ENCODE results near the gene SLC9C1. TPM values are rescaled to one million over a fixed set of nuclear protein-coding genes. Genes with fewer than 3 reads are reported as not detected.

The SLC9C1 gene
- total and polyA plus RNA-seq, 2 of the 13 experiments (the other 11 are each of a cell fraction or from before 2014, with no cell fraction given), result not detected

DNA sequence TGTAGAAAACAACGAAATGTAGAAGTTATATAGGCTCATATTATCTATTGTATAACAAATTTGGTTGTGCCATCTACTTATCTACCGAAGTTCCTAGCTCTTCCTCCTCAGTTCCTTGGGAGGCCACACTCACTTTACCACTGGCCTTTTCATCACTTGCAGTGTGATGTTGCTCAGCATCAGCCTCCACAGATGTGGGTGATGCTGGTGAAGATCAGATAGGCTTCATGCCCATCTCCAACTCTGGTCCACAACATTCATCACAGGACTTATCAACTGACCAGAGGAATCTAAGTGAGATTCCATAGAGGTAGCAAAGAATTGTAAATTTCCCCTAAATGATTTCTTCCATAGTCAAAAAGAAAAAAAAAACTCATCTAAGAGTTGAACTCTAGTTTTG is 47.4 kb upstream of the SLC9C1 start (continued):
- no peak for TF ChIP-seq ZNF564 (CRISPR knock-in tag; IDR thresholded peaks at IDR 0.05)
- no peak for TF ChIP-seq ZMYM4 (CRISPR knock-in tag; IDR thresholded peaks at IDR 0.05)
- TF ChIP-seq PHB2 (IDR thresholded peaks at IDR 0.05; ENCODE audit: partially characterized antibody), result no peak

GRCh38 chr3:112339609-112340008 is 45.6 kb upstream of the SLC9C1 start:
- Histone ChIP-seq H3K9ac (ENCODE audit: insufficient read depth, low read depth, low read length) (no peak overlapping the region), H3K4me1 (ENCODE audit: insufficient read depth, low read length) (no peaks in the 10 kb centered on the region), H4K20me1 (ENCODE audit: insufficient read depth, low read length) (no peaks in the 10 kb centered on the region), H3K4me2 (ENCODE audit: low read depth, low read length) (no peak overlapping the region), H3K36me3 (replicated peaks in 1 of 2; ENCODE audit: control insufficient read depth in 1 of 2, insufficient read depth in 2 of 2, low read length in 2 of 2) (no peaks in the 10 kb centered on the region), H3K9me3 (ENCODE audit: low read length) (no peaks in the 10 kb centered on the region), H3K27me3 (ENCODE audit: control insufficient read depth in 1 of 2, insufficient read depth in 2 of 2, low read length in 2 of 2) (peaks cover 0 to 4% of the 10 kb centered on the region in 2 experiments; a peak in 2 of 5 replicates), H2AFZ (ENCODE audit: low read length) (no peak overlapping the region), H3K79me2 (ENCODE audit: insufficient read depth, low read length) (no peaks in the 10 kb centered on the region), H3K4me3 (replicated peaks in 1 of 3; ENCODE audit: insufficient read depth in 1 of 3, low read depth in 2 of 3, low read length in 3 of 3) (no peak overlapping the region), H3K27ac (ENCODE audit: extremely low read length, insufficient read depth, low read length) (no peak overlapping the region)
- no peak for ATAC-seq
- no peak for DNase-seq (ENCODE audit: low spot score)
- intact Hi-C loops (cut with micrococcal nuclease; ENCODE audit: unreplicated experiment), result no loop called here
- TF ChIP-seq KLF11 (CRISPR knock-in tag; IDR thresholded peaks at IDR 0.05), result no peak
- TF ChIP-seq IRF2 (CRISPR knock-in tag; IDR thresholded peaks at IDR 0.05), result no peak
- TF ChIP-seq ZNF841 (CRISPR knock-in tag; IDR thresholded peaks at IDR 0.05; ENCODE audit: borderline replicate concordance), result no peak
- TF ChIP-seq ZNF44 (CRISPR knock-in tag; IDR thresholded peaks at IDR 0.05), result no peak
- no peak for TF ChIP-seq FIP1L1 (IDR thresholded peaks at IDR 0.05; ENCODE audit: borderline replicate concordance, insufficient read depth, low read depth, low read length)
- TF ChIP-seq ZNF3 (CRISPR knock-in tag; IDR thresholded peaks at IDR 0.05), result no peak
- TF ChIP-seq KLF13 (CRISPR knock-in tag; IDR thresholded peaks at IDR 0.05), result no peak
- no peak for TF ChIP-seq HMG20A (CRISPR knock-in tag; IDR thresholded peaks at IDR 0.05; ENCODE audit: borderline replicate concordance)
- TF ChIP-seq ZNF567 (CRISPR knock-in tag; IDR thresholded peaks at IDR 0.05; ENCODE audit: borderline replicate concordance), result no peak
- no peak for TF ChIP-seq RERE (CRISPR knock-in tag; IDR thresholded peaks at IDR 0.05; ENCODE audit: low read depth)
- no peak for TF ChIP-seq ZBTB7B (CRISPR knock-in tag; IDR thresholded peaks at IDR 0.05)
- TF ChIP-seq ZNF546 (CRISPR knock-in tag; conservative IDR thresholded peaks at IDR 0.05), result no peak
- TF ChIP-seq HMGA1 (CRISPR knock-in tag; conservative IDR thresholded peaks at IDR 0.05), result no peak
- 1% methylated on average over 2 of the region's 2 CpGs for WGBS (ENCODE audit: low lambda C conversion rate)
- FAIRE-seq, result no peak
- ChIA-PET CTCF (ENCODE audit: low intra/inter-chr PET ratio, low total read pairs) (no interaction called here), POLR2A (no interaction called here)
- in situ Hi-C loops (cut with HindIII; ENCODE audit: extremely low pct_ligation_motif_present, low pct_unique_long_range_greater_than_20kb), result no loop called here
- BruUV-seq (replicated peaks), result no TSS peak
